HPDE6-E6E7 (cell line): ENCODE data around the gene TNFRSF18.
"Not testable (repeated sequence)": the region's sequence is repeated elsewhere in the genome, so short reads cannot be mapped to it uniquely, and the experiment has no call there.

Experiments
- DNase-seq: peaks from one replicate; pipeline ENCODE4 v3.0.0; 2011; ENCODE audit warnings: missing footprints; ENCODE audit errors: extremely low spot score

TNFRSF18 gene

GRCh38 chr1:1206376-1206965 lies at the start of gene TNFRSF18:
Gene TNFRSF18, minus strand, starts transcription at chr1:1206592. Its CDS starts 21 bp downstream, at chr1:1206571.
- no peak for DNase-seq

- no peak for DNase-seq
Measured at GRCh38 chr1:1255611-1256010, 49.2 kb upstream of the TNFRSF18 start.

GRCh38 chr1:1255078-1255477 lies 48.7 kb upstream of the TNFRSF18 start:
- DNase-seq = no peak

GRCh38 chr1:1254667-1254998 lies 48.2 kb upstream of the TNFRSF18 start:
- DNase-seq = no peak

- DNase-seq = no peak
Measured at GRCh38 chr1:1253972-1254666, 47.7 kb upstream of the TNFRSF18 start.

GRCh38 chr1:1253314-1253713 lies 46.9 kb upstream of the TNFRSF18 start:
- no peak for DNase-seq

GRCh38 chr1:1250786-1251284 lies 44.4 kb upstream of the TNFRSF18 start:
- DNase-seq = peak; percentile 95

GRCh38 chr1:1248009-1248913 lies 41.9 kb upstream of the TNFRSF18 start:
- not testable (repeated sequence) for DNase-seq

GRCh38 chr1:1247341-1247913 lies 41.0 kb upstream of the TNFRSF18 start:
- no peak for DNase-seq

- no peak for DNase-seq
Measured at GRCh38 chr1:1246577-1247340, 40.4 kb upstream of the TNFRSF18 start, which contains the start of gene C1QTNF12. Gene C1QTNF12, minus strand, starts transcription at chr1:1246722. Its CDS starts 32 bp downstream, at chr1:1246690.

GRCh38 chr1:1245817-1246576 lies 39.6 kb upstream of the TNFRSF18 start:
- no peak for DNase-seq

- DNase-seq = no peak
Measured at GRCh38 chr1:1245178-1245816, 38.9 kb upstream of the TNFRSF18 start.

- DNase-seq = no peak
Measured at GRCh38 chr1:1244192-1244811, 37.9 kb upstream of the TNFRSF18 start.

GRCh38 chr1:1243807-1244191 lies 37.4 kb upstream of the TNFRSF18 start:
- DNase-seq = no peak

- DNase-seq = no peak
Measured at GRCh38 chr1:1243266-1243660, 36.9 kb upstream of the TNFRSF18 start.

GRCh38 chr1:1242461-1243265 lies 36.3 kb upstream of the TNFRSF18 start:
- DNase-seq = no peak

GRCh38 chr1:1241588-1242219 lies 35.3 kb upstream of the TNFRSF18 start:
- DNase-seq = no peak
